ENCODE measurements around the gene TUBG2.
"Not testable (repeated sequence)": the region's sequence is repeated elsewhere in the genome, so short reads cannot be mapped to it uniquely, and the experiment has no call there.

Gene TUBG2

DNA sequence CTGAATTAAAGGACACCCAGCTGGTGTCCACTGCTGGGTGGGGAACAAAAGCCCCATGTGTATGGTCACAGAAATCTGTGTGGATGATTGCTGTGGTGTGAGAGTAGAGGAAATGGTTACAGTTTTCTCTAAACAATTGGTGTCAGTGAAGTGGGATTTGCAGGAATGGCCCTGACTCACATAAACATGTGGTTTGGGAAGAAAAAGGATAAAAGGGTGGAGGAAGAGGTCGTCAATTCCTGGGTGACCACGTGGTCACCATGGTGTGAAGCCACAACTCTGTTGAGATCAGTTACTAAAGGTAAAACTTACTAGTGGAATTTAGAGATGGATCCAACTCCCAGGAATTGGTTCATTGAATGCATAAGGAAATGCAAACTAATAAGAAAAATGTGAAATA is 3.6 kb upstream of the TUBG2 start:
- no peak for DNase-seq

DNA sequence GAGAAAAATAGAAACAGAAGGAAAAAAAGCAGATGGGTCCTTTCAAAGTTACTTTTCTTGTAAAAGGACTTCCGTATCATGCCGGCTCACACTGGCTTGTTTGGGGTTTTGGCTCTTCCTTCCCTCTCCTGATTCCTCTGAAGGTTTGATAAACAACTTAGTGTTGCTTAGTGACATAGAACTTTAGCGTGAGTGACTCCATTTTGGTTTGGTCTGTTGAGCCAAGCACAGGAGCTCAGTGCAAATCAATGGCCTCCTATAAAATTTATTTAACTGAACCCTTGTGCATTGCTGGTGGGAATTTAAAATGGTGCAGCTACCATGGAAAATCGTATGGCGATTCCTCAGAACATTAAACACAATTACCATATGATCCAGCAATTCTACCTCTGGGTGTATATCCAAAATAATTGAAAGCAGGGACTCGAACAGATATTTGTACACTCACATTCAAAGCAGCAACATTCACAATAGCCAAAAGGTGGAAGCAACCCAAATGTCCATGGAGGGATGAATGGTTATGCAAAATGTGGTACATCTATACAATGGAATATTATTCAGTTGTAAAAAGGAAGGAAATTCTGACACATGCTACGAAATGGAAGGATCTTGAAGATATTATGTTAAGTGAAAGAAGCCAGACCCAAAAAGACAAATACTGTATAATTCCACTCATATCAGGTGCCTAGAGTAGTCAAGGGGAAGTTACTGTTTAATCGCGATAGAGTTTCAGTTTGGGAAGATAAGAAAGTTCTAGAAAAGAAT is 1.1 kb upstream of the TUBG2 start:
- DNase-seq, result no peak

DNA sequence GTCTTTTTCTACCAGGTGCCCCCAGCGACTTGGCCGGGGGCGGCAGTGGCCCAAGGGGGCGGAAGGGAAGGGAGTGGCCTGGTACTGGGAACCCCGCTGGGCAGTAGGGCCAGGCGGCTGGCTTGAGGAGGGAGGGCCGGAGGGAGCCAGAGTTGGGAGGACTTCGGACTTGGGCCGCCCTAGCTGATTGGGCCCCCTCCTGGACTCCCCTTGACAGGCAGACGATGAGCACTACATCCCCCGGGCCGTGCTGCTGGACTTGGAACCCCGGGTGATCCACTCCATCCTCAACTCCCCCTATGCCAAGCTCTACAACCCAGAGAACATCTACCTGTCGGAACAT is 819 bp downstream of the TUBG2 start:
- not testable (repeated sequence) for DNase-seq

DNA sequence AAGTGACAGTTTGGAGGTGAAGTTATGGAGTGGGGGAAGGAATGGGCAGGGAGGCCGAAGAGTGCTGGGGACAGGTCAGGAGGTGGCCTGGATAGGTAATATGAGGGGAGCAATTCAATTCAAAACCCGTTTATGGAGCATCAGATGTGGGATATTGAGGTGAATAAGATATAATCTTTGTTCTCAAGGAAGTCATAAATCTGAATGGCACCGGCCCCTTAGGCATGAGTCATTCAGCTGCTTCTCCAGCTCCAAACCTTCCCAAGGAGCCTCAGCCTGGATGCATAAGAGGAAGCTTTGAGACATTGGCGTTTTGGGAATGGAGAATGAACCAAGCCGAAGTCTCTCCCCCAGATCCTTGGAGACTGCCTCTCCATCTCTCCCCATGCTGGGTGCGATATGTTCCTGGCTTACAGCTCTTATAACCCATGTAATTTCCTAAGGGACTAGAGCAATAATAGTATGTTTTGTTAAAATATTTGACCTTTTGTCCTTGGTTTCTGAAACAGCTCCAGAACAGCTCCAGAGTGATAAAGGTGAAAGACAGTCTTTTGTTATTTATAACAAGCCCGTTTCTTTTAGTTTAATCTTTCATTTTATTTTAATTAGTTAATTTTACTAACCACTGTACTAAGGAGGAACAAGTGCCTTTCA is 1.7 kb downstream of the TUBG2 start:
- DNase-seq, result no peak

DNA sequence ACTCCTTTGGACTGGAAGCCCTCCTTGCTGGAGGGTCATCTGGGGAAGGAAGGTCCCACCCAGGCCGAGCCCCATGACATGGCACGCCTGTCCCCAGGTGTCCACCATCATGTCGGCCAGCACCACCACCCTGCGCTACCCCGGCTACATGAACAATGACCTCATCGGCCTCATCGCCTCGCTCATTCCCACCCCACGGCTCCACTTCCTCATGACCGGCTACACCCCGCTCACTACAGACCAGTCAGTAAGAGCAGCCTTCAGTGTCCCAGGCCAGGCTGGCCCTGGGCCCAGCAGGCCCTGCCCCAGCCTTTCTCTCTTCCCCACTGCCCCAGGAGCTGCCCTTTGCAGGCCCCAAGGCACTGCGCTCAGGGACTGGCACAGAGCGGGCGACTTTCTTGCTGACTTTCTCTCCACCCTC is 6.5 kb downstream of the TUBG2 start:
- DNase-seq, result no peak

DNA sequence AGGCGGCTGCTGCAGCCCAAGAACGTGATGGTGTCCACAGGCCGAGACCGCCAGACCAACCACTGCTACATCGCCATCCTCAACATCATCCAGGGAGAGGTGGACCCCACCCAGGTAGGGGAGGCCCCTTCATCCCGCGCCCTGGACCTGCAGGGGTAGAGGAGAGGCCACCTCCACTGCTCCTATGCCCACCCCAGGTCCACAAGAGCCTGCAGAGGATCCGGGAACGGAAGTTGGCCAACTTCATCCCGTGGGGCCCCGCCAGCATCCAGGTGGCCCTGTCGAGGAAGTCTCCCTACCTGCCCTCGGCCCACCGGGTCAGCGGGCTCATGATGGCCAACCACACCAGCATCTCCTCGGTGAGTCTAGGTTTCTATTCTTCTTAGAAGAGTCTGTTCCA is 7.0 kb downstream of the TUBG2 start:
- DNase-seq, result not testable (repeated sequence)

DNA sequence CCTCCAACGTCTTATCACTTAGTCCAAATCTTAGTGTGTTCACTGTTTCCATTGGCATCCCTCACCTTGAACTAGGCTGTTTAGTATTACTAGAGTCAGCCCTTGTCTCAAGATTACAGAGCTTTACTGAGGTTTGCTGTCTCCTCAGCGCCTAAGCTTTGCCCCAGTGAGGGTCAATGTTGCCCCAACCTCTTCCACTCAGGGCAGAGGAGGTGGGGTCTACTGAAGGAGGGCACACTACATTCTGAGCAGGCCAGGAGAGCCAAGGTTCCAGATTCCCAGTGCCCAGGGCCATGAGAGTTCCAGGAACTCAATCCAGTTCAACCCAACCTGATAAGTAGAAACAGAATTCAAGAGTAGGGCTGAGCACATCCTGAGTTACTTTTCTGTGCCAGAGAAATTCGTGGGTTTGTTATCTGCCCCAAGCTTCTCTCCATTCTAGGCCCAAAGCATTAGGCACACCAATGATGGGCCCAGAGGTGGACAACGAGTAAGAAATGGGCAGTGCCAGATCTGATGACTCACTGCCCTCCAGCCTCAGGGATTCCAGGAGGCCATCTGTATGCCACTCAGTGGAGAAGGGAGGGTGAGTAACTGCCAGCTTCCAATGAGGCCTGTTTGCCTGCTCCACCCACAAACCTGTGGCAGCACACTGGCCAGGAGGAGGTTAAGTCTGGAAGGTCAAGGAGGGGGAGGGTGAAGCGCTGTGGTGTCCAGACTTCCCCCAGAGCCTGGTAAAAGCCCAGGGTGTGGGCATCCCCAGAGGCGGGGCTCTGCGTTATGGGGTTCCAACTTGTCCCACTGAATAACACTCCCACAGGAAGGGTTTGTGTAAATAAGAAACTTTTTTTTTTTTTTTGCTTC is 8.2 kb downstream of the TUBG2 start:
- no peak for DNase-seq

DNA sequence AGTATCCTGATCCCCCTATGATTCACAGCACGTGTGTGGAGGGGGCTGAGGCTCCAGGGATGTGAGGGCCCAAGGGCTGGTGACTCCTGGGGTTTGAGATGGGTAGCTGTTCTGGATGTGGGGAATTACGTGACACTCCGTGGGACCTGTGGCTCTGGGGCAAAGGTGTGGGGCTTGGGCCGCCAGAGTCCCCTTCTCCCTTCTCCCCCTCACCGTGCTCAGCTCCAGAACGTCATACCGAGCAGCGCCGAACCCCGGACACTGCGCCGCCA is 10.6 kb downstream of the TUBG2 start:
- DNase-seq, result no peak

DNA sequence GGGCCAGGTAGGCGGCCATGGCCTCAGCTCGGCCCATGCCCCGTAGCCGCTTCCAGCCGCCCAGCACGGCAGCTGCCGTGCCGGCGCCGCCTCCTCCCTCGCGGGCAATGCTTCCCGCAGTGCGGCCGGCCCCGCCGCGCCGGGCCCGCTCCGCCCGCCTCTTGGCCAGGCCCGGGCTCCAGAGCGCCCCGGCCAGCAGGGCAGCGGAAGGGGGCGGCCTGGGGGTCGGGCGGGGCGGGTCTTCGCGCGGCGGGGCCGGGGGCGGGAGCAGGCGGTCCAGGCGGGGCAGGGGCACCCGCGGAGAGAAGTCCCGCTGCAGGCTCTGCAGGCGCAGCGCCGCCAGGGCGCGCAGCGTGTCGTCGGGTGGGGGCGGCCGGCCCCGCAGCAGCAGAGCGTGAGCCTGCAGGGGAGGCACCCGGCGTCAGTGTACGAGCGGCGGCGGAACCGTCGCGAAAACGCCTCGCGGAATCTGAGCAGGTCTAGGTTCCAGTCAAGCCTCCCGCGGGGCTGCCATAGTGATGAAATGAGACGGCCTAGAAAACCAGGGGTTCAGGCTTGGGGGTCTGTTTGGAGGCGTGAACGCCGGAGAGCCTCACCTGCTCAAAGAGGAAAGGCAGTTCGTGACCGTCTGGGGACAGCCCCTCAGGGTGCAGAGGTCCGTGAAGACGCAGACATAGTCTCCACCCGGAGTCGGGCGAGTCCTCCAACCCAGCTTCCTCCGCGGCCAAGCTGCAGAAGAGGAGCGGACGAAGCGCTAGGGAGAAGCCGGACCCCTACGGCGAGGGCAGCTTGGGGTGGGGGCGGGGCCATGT is 11.1 kb downstream of the TUBG2 start:
- no peak for DNase-seq

DNA sequence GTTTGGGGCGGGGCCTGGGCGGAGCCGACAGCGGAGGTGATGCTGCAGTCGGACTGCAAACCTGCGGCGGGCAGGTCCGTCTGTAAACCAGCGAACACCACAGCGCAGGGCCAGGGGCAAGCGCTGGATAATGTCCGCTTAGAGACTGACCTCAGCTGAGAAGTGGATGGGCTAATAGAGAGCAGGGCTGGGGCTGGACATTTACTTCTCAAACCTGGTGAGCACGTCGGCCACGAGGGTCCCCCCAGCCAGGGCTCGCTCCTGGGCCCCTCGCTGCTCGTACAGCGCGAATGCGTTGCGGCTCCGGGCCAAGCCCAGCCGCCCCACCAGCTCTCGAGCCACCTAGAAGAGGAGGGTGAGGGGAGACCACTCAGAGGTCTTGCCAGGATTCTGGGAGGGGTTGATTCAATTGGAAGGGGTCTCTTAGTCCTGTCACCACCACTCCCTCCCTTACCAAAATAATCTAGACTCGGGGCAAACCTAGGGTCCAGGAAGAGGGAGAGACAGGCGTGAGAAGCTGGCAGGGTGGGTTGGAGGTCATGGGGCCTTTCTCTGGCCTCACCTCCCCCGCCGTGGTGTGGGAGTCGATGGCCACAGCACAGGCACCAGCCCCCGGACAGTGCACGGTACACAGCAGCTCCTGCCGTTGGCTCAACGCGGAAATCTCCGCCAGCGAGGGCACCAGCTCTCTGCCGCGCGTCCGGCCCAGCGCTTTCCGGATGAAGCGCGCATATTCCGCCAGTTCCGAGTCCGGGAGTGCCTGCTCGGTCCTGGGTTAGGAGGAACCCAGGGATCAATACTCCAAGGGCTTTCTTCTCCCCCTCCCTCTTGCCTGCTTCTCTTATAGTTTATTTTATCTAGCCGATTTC is 11.9 kb downstream of the TUBG2 start:
- DNase-seq, result no peak

DNA sequence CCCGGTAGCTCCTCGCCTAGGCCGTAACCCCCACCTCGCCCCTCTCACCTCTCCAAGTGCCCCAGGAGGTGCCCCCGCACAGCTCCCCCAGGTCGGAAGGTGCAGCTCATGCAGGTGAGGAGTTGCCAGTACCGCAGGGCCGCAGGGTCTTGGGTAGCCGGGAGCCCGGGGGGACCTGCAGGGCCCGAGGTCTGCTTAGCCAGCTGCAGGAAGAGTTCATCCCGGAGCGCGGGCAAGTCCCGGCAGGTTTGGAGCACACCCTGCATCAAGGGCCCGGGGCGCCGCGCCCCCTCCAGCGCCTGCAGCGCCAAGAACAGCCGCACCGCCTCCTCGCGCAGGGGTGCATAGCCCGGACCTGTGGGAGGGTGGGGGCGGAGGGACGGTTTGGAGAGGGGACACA is 13.0 kb downstream of the TUBG2 start:
- no peak for DNase-seq

DNA sequence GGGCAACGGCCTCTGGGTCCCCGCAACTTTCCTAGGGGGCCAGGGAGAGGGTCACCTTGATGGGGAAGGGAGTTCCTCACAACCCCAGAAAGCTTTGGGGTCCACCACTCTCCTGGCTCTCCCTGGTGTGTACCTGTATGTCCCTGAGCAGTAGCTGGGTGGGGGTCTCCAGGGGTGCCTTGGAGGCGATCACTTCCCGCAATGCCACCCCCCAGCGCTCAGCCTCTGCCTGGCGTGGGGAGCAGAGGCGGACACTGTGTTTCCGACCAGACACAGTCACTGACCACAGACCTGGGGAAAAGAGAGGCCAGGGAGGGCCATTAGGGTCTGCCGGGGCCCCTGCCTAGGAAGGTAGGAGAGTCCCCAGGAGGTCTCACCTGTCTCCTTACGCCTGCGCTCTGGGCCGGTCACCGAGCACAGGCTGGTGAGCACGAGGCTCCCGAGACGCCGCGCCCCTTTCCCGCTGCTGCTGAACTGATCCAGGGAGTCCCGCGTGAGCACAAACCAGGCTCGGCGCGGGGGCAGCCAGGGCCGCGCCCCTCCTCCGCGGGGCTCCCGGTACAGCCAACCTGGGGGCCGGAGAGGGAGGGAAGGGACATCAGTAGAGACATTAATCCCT is 14.3 kb downstream of the TUBG2 start:
- DNase-seq, result no peak

DNA sequence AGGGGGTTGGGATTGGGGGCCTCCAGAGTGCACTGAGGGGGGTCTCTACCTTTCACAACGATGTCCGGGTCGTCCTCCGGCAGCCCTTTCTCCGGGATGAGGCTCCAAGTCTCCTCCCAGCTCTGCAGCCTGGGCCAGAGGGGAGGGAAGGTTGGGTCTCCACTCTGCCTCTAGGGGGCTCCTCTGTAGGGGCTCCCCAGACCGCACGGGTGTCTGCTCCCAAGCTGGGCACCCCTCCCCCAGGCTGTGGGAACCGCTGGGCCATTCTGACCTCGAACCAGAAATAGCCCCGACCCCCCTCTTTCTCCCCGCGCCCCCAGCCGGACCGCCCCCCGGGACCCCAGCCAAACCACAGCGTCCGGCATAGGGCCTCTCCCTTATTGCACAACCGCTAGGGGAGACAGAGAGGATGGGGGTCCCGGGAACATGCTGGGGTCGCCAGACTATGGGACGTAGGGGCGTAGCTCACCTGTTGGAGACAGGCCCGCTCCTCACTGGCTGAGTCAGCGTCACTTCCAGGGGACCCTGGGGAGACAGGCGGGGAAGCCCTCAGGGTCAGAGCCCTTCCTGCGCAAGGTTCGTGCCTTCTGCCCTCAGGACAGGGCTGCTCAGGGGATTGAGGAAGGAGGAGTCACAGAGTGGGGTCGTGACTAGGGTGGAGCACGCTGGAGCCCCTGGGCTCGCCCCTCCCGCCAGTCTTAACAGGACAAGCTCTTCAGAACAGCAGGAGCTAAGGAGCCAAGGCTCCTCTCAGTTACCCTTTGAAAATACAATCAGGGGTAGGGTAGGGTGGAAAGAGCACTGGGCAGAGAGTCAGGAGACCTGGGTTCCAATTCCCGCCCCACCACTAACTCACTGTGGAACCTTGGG is 15.0 kb downstream of the TUBG2 start:
- DNase-seq, result no peak

DNA sequence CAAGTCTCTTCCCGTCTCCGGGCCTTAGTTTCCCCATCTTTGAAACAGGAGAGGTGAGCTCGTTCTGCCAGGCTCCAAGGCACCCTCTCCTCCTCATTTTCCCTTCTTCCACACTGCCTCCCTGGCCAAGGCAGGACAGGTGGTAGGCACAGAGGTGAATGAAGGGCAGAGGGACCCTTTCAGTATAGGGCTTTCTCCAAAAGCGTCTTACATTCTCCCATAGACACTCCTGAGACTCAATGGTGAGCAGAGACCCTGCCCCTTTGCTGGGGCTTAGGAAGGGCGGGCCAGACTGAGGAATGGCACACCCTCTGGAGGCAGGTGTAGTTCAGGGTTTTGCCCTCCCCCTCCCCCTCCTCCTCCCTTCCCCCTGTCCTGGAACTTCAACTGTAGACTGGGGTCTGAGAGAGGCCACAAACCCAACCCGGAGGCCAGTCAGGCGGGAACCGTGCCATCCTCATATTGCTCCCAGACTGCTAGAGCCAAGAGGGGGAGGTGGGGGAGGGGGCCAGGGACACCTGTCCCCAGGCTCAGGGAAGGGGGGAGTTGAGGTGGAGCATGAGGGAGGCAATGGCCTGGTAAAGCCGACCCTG is 15.8 kb downstream of the TUBG2 start:
- DNase-seq, result peak; percentile 73

DNA sequence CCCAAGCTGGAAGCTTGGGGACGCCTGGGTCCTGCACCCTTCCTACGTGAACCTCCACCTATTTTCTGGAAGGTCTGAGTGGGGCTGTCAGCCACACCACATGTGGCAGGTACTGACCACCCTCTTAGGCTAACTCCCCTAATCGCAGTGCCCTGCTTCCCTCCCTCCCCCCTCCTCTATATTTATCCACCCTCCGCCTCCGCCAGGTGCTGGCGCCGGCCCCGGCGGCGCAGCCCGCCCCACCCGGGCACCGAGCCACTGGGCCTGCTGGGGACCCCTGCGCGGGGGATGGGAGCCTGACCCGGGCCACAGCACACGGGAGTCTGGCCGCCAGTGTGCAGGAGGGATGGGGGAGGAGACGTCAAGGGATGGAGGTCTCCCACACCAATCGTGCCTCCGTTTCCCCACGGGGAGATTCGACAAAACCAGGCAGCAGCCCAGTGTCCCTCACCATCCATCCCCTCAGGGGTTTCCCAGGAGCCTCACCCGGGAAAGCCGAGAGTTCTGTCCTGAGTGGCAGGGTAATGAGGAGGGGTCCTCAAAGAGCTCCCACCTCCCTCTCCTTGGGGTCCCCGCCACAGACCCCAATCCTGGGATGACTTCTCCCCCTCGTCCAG is 16.4 kb downstream of the TUBG2 start:
- peak; percentile 73 for DNase-seq

DNA sequence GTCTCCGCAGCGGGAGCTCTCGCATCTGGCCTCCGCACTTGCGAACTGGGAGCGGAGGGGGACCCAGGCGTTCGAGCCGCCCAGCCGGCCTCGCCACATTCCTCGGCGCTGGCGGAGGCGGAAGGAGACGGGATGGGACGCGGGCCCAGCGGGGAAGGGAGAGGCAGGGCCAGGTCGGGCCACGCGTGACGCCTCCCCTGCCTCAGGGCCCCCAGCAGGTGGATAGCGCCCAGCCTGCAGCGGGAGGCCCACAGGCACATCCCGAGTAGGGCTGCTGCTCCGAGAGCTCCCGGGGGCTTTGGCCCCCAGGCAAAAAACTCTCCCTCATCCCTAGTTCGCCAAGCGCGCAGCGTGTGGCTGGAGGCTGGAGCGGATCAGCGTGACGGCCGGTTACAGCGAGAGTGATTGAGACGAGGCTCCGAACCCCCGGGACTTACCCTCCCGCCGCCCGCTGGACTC is 16.9 kb downstream of the TUBG2 start:
- peak; percentile 9 for DNase-seq

DNA sequence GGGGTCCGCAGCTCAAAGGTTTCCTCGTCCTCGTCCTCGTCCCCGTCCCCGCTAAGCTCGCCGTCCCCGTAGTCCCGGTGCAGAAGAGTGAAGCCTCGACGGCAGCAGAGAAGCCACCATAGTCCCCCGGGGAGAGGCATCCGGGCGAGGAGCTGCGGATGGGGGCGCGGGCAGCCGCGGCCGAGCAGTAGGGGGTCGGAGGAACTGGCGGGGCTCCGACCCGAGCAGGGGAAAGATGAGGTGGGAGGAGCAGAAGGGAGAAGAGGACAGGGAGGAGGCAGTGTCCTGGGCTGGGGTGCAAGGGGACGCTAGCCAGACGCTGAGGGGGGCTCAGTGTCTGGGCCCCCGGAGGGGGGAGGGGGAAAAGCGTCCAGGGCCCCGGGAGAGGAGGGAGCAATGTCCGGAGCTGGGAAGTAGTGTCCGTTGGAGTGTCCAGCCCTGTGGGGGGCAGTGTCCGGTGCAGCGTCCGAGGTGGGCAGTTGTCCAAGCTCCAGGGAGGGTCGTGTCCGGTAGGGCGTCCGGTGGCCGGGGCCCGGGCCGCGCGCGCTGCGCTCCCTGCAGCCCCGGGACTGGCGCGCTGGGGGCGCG is 17.4 kb downstream of the TUBG2 start, which contains the start of gene PLEKHH3:
Gene PLEKHH3 (minus strand): TSS at position 571 of the 588 bp plus-strand sequence. CDS start 431 bp downstream, at position 140.
- no peak for DNase-seq

DNA sequence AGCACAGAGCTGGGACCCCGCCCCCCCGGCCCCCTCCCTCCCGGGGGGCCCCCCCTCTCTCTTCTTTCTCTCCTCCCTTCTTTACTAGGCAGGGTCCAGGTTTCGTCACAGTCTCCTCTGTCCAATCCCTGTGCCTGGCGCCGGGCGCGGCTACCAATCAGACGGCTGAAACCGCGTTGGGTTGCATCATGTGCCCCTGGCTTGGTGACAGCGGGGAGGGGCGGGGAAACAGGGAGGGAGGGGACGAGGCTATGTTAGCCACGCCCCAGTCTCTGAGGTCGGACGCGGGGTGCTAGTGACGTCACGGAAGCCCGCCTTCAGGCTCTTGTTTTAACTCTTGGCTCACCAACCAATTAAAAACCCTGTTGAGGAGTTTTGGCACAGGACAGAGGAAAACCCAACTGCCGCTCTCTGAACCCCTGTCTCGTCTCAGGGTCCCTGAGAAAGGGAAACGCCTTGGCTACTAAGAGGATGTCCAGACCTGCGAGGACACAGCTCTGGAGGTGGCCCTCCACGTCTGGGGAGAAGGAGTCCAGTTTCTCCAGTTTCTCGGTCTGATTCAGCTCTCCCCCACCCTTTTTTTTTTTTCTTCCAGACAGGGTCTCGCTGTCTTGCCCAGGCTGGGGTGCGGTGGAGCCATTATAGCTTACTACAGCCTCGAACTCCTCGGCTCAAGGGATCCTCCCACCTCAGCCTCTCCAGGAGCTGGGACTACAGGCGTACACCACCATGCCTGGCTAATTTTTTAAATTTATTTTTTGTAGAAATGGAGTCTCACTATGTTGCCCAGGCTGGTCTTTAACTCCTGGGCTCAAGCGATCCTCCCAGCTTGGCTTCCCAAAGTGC is 18.2 kb downstream of the TUBG2 start:
- peak; percentile 99 for DNase-seq
